K562 (cell line): Measurements from ENCODE around the gene MTERF2. TPM values are rescaled to one million over a fixed set of nuclear protein-coding genes. Genes with fewer than 3 reads are reported as not detected.

Experiments
- ARID3A ChIP-seq: IDR thresholded peaks from 2 replicates; pipeline ENCODE4 v1.6.1; 2012; ENCODE audit warnings: low read depth, low read length, improper control_type of control experiment, borderline replicate concordance
- ATF6 ChIP-seq: sonication (generic); formaldehyde crosslinking; IDR thresholded peaks from 2 replicates; pipeline ENCODE4 v1.4.0; 2020; ENCODE audit warnings: mild to moderate bottlenecking, missing genetic modification reagents
- CCAR2 ChIP-seq: fragments of 200-400 bp; formaldehyde crosslinking; IDR thresholded peaks from 2 replicates; pipeline ENCODE4 v1.6.1; 2017; ENCODE audit warnings: mild to moderate bottlenecking, low read depth, low read length
- EGR1 ChIP-seq: fragments of 450-650 bp; conservative IDR thresholded peaks from 2 replicates; pipeline ENCODE4 v1.6.1; 2017; ENCODE audit warnings: mild to moderate bottlenecking
- ELF1 ChIP-seq: fragments of 200-800 bp; sonication (Bioruptor generic); IDR thresholded peaks from 2 replicates; pipeline ENCODE4 v1.6.1; 2016; ENCODE audit warnings: missing genetic modification characterization, missing compliant biosample characterization
- ETV1 ChIP-seq: fragments of 450-650 bp; conservative IDR thresholded peaks from 2 replicates; pipeline ENCODE4 v1.6.1; 2016; ENCODE audit warnings: missing genetic modification characterization, control low read depth, low read depth, missing compliant biosample characterization
- GTF2F1 ChIP-seq: IDR thresholded peaks from 2 replicates; pipeline ENCODE4 v1.6.1; 2011; ENCODE audit warnings: low read depth, low read length, improper control_type of control experiment
- KDM2B ChIP-seq: fragments of 250-450 bp; sonication (Bioruptor Pico); IDR thresholded peaks from 2 replicates; pipeline ENCODE4 v1.8.0; 2021; ENCODE audit warnings: mild to moderate bottlenecking, moderate library complexity
- KLF6 ChIP-seq: fragments of 250-450 bp; sonication (Bioruptor Pico); IDR thresholded peaks from 2 replicates; pipeline ENCODE4 v1.4.0; 2020; ENCODE audit warnings: mild to moderate bottlenecking, moderate library complexity, borderline replicate concordance
- LEF1 ChIP-seq: fragments of 450-650 bp; IDR thresholded peaks from 2 replicates; pipeline ENCODE4 v1.6.1; 2016; ENCODE audit warnings: mild to moderate bottlenecking
- MECOM ChIP-seq: fragments of 250-450 bp; sonication (Bioruptor Pico); IDR thresholded peaks from 2 replicates; pipeline ENCODE4 v1.8.0; 2022; ENCODE audit warnings: inconsistent platforms
- MEF2A ChIP-seq: IDR thresholded peaks from 2 replicates; pipeline ENCODE4 v1.6.1; 2011; ENCODE audit warnings: low read depth, mild to moderate bottlenecking, low read length, moderate library complexity; ENCODE audit not compliant: control insufficient read depth
- NFE2L1 ChIP-seq: fragments of 450-650 bp; IDR thresholded peaks from 2 replicates; pipeline ENCODE4 v1.6.1; 2016; ENCODE audit warnings: missing genetic modification characterization, low read depth, mild to moderate bottlenecking, missing compliant biosample characterization, moderate library complexity, borderline replicate concordance
- POLR2H ChIP-seq: IDR thresholded peaks from 2 replicates; pipeline ENCODE4 v1.6.1; 2016; ENCODE audit warnings: missing genetic modification characterization, low read depth, mild to moderate bottlenecking, control low read depth, missing compliant biosample characterization, moderate library complexity
- PRDM10 ChIP-seq: fragments of 450-650 bp; IDR thresholded peaks from 2 replicates; pipeline ENCODE4 v1.6.1; 2018; ENCODE audit not compliant: partially characterized antibody
- RFX1 ChIP-seq: fragments of 450-650 bp; IDR thresholded peaks from 2 replicates; pipeline ENCODE4 v1.6.1; 2016; ENCODE audit warnings: mild to moderate bottlenecking, moderate library complexity
- RNF2 ChIP-seq: sonication (generic); IDR thresholded peaks from 2 replicates; pipeline ENCODE4 v1.6.1; 2016
- STAG1 ChIP-seq: sonication (generic); formaldehyde crosslinking; IDR thresholded peaks from 2 replicates; pipeline ENCODE4 v1.5.0; 2020; ENCODE audit warnings: missing genetic modification reagents, borderline replicate concordance
- SUPT5H ChIP-seq: fragments of 450-650 bp; IDR thresholded peaks from 2 replicates; pipeline ENCODE4 v1.6.1; 2016
- TAF15 ChIP-seq: fragments of 200-400 bp; formaldehyde crosslinking; IDR thresholded peaks from 2 replicates; pipeline ENCODE4 v1.6.1; 2017; ENCODE audit warnings: mild to moderate bottlenecking, low read depth, low read length, moderate library complexity
- TAL1 ChIP-seq: fragments of 450-650 bp; IDR thresholded peaks from 2 replicates; pipeline ENCODE4 v1.6.1; 2016; ENCODE audit warnings: mild to moderate bottlenecking
- TEAD2 ChIP-seq: fragments of 450-650 bp; IDR thresholded peaks from 2 replicates; pipeline ENCODE4 v1.6.1; 2016; ENCODE audit warnings: missing genetic modification characterization, control low read depth, missing compliant biosample characterization
- TFAM ChIP-seq: fragments of 250-450 bp; sonication (Bioruptor Pico); conservative IDR thresholded peaks from 2 replicates; pipeline ENCODE4 v1.5.0; 2021; ENCODE audit warnings: mild to moderate bottlenecking, moderate library complexity
- ZNF175 ChIP-seq: fragments of 200-800 bp; sonication (Bioruptor generic); IDR thresholded peaks from 2 replicates; pipeline ENCODE4 v1.6.1; 2016; ENCODE audit warnings: low read depth, mild to moderate bottlenecking, missing genetic modification characterization, missing compliant biosample characterization
- polyA plus RNA-seq, 8 experiments: library from polyadenylated mRNA; depleted of rRNA in 4 of 8; stranded (reverse) in 5 of 8; unstranded in 3 of 8; fragments of >200 nt; fragmentation: Nextera tagmentation in 2 of 8; fragmentation: Illumina TruSeq in 1 of 8; extraction: Ambion mirVana in 2 of 8; extraction: Trizol in 1 of 8; gene quantifications; 2 replicates each; pipeline versions ENCODE4 v1.2.1 to v1.2.3, GENCODE V29; 2011 to 2014; ENCODE audit warnings: inconsistent platforms in 1 of 8, missing spikeins in 1 of 8
- total RNA-seq, 7 experiments: library from RNA; depleted of rRNA in 6 of 7; stranded (reverse); fragments of >200 nt in 6 of 7; fragmentation: Illumina TruSeq in 2 of 7; extraction: Trizol in 2 of 7; gene quantifications; 2 replicates each; pipeline versions ENCODE4 v1.2.1 to v1.2.3, GENCODE V29; 2011 to 2021; ENCODE audit warnings: low replicate concordance in 1 of 7

MTERF2 gene
- total and polyA plus RNA-seq, 9 of the 15 experiments (the other 6 are each of a cell fraction or from before 2014, with no cell fraction given) = 10.0 to 63.2 (median 33.2) TPM

GRCh38 chr12:106941481-106942156, 45.3 kb downstream of the MTERF2 start (continued):
- TF ChIP-seq ATF6 (CRISPR knock-in tag) = no peak
- no peak for TF ChIP-seq POLR2H
- no peak for TF ChIP-seq GTF2F1
- TF ChIP-seq ETV1 (tag) = no peak
- no peak for TF ChIP-seq KDM2B (CRISPR knock-in tag)
- no peak for TF ChIP-seq PRDM10
- TF ChIP-seq EGR1 = no peak
- no peak for TF ChIP-seq STAG1 (CRISPR knock-in tag)
- no peak for TF ChIP-seq TEAD2 (tag)
- no peak for TF ChIP-seq ZNF175
- no peak for TF ChIP-seq SUPT5H
- no peak for TF ChIP-seq MECOM
- TF ChIP-seq TAF15 = no peak
- no peak for TF ChIP-seq TFAM (CRISPR knock-in tag)
- TF ChIP-seq KLF6 (CRISPR knock-in tag) = no peak
- no peak for TF ChIP-seq ELF1
- peak; percentile 87 for TF ChIP-seq TAL1
- TF ChIP-seq ARID3A = peak; percentile 58; the same call in 1 of the 2 replicates
- TF ChIP-seq LEF1 = peak; percentile 70
- peak; percentile 95 for TF ChIP-seq MEF2A
- no peak for TF ChIP-seq NFE2L1 (tag)
- no peak for TF ChIP-seq RNF2
- no peak for TF ChIP-seq CCAR2
- no peak for TF ChIP-seq RFX1
